Measurements from ENCODE around the gene DSCAML1.

DNA sequence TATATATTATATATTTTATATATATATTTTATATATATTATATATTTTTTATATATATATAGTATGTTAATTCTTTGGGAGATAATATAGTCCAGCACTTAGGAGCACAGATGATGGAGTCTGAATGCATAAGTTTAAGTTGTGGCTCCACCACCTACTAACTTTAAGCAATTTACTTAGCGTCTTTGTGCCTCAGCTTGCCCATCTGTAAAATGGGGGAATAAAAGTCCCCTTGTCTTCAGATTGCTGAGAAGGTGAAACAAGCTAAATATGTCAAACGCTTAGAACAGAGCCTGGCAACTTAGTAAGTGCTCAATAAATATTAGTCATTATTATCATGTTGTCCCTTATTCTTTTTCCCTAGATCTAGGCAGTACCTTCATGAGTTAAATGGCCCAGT is 27.5 kb downstream of the DSCAML1 start:
- TF ChIP-seq EZH2 (IDR thresholded peaks at IDR 0.05; ENCODE audit: low read depth, low read length, severe bottlenecking) = no peak
- TF ChIP-seq, protein P1, sequence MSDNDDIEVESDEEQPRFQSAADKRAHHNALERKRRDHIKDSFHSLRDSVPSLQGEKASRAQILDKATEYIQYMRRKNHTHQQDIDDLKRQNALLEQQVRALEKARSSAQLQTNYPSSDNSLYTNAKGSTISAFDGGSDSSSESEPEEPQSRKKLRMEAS (IDR thresholded peaks at IDR 0.05) = no peak

Measured in H1 (cell line).